Keratinocyte (primary cell): ENCODE measurements around the gene EBLN2. TPM values are rescaled to one million over a fixed set of nuclear protein-coding genes. Genes with fewer than 3 reads are reported as not detected.
A peak's percentile ranks its signal among the peaks of the same experiment; 100 is the strongest.
"Not testable (repeated sequence)": the region's sequence is repeated elsewhere in the genome, so short reads cannot be mapped to it uniquely, and the experiment has no call there.

ENCODE experiments used
- DNase-seq: peaks from one replicate; pipeline ENCODE4 v3.0.0-alpha.2; 2011; ENCODE audit warnings: low read depth, missing footprints, low spot score
- FAIRE-seq: peaks from 2 replicates; lab custom pipeline; 2011; peaks lifted over from hg19 to GRCh38; lab: Jason Lieb, UNC
- H2AFZ ChIP-seq: 2 replicates; pipeline ENCODE4 v1.6.0; 2012; ENCODE audit warnings: low read length, control low read depth, inconsistent platforms; ENCODE audit not compliant: control insufficient read depth
- H3K27ac ChIP-seq: 2 replicates; pipeline ENCODE4 v1.5.1; 2011; ENCODE audit warnings: low read length; ENCODE audit not compliant: control insufficient read depth, insufficient read depth
- H3K27me3 ChIP-seq: 3 replicates; pipeline ENCODE4 v1.6.0; 2011; ENCODE audit warnings: low read length; ENCODE audit not compliant: control insufficient read depth, insufficient read depth; ENCODE audit errors: extremely low read depth
- H3K36me3 ChIP-seq, 2 experiments: 2 replicates in 1 of 2; 3 replicates in 1 of 2; pipeline ENCODE4 v1.5.1; 2011; ENCODE audit warnings: low read length in 2 of 2, mild to moderate bottlenecking in 1 of 2; ENCODE audit not compliant: control insufficient read depth in 2 of 2, insufficient read depth in 2 of 2; ENCODE audit errors: extremely low read depth in 1 of 2
- H3K4me1 ChIP-seq: 3 replicates; pipeline ENCODE4 v1.5.1; 2011; ENCODE audit warnings: low read length; ENCODE audit not compliant: control insufficient read depth, insufficient read depth; ENCODE audit errors: extremely low read depth
- H3K4me2 ChIP-seq: 3 replicates; pipeline ENCODE4 v1.6.0; 2011; ENCODE audit warnings: low read depth, low read length; ENCODE audit not compliant: control insufficient read depth, insufficient read depth; ENCODE audit errors: extremely low read depth
- H3K4me3 ChIP-seq, 3 experiments: fragments of 200-600 bp in 1 of 3; sonication (generic) in 1 of 3; 2 replicates in 2 of 3; 3 replicates in 1 of 3; pipeline ENCODE4 v1.5.1; 2011 to 2016; ENCODE audit warnings: low read length in 3 of 3, mild to moderate bottlenecking in 3 of 3, control low read depth in 2 of 3, inconsistent platforms in 1 of 3, low read depth in 1 of 3, mixed read lengths in 1 of 3, mixed run types in 1 of 3, moderate library complexity in 1 of 3; ENCODE audit not compliant: control insufficient read depth in 2 of 3, insufficient read depth in 2 of 3; ENCODE audit errors: extremely low read depth in 1 of 3
- H3K79me2 ChIP-seq: 2 replicates; pipeline ENCODE4 v1.6.0; 2012; ENCODE audit warnings: low read length; ENCODE audit not compliant: control insufficient read depth, insufficient read depth
- H3K9ac ChIP-seq: 3 replicates; pipeline ENCODE4 v1.6.0; 2011; ENCODE audit warnings: low read length; ENCODE audit not compliant: control insufficient read depth, insufficient read depth; ENCODE audit errors: extremely low read depth
- H3K9me1 ChIP-seq: 3 replicates; pipeline ENCODE4 v1.6.0; 2011; ENCODE audit warnings: low read length; ENCODE audit not compliant: control insufficient read depth, insufficient read depth; ENCODE audit errors: extremely low read depth
- H3K9me3 ChIP-seq: 2 replicates; pipeline ENCODE4 v1.5.1; 2012; ENCODE audit warnings: low read depth, low read length; ENCODE audit not compliant: control insufficient read depth
- H4K20me1 ChIP-seq: 3 replicates; pipeline ENCODE4 v1.6.0; 2011; ENCODE audit warnings: low read length; ENCODE audit not compliant: control insufficient read depth, insufficient read depth; ENCODE audit errors: extremely low read depth
- EZH2 ChIP-seq: IDR thresholded peaks from one replicate; pipeline ENCODE4 v1.6.1; 2012; ENCODE audit warnings: inconsistent platforms, mild to moderate bottlenecking, low read length, moderate library complexity
- dilution Hi-C: fragments of 300-500 bp; cut with MboI; formaldehyde crosslinking; loops from one replicate; pipeline ENCODE4 v1.7.0; 2020; ENCODE audit warnings: low sequenced_read_pairs; ENCODE audit not compliant: extremely low pct_ligation_motif_present
- polyA plus RNA-seq, 5 experiments: library from polyadenylated mRNA; depleted of rRNA in 3 of 5; stranded (reverse) in 3 of 5; stranded (forward) in 1 of 5; unstranded in 1 of 5; fragments of >200 nt; gene quantifications; 1 replicate in 1 of 5; 2 replicates in 3 of 5; 3 replicates in 1 of 5; pipeline versions ENCODE4 v1.2.1 to v1.2.3, GENCODE V29; 2011 to 2012; ENCODE audit warnings: missing spikeins in 2 of 5, low read depth in 1 of 5, low replicate concordance in 1 of 5
- TF ChIP-seq, protein P1 (sequence below), 3 experiments: IDR thresholded peaks in 1 of 3; conservative IDR thresholded peaks in 1 of 3; optimal IDR thresholded peaks in 1 of 3; 2 replicates in 2 of 3; 3 replicates in 1 of 3; pipeline versions ENCODE3 to v1.5.1; 2011; ENCODE audit warnings: low read length in 3 of 3, mild to moderate bottlenecking in 3 of 3, moderate library complexity in 2 of 3, control low read depth in 1 of 3, inconsistent platforms in 1 of 3; ENCODE audit not compliant: insufficient read depth in 2 of 3; ENCODE audit errors: extremely low read depth in 1 of 3

The EBLN2 gene
- polyA plus RNA-seq, 1 donor (not counting 4 experiments of a cell fraction or from before 2014, with no cell fraction given) = 4.0 TPM

DNA sequence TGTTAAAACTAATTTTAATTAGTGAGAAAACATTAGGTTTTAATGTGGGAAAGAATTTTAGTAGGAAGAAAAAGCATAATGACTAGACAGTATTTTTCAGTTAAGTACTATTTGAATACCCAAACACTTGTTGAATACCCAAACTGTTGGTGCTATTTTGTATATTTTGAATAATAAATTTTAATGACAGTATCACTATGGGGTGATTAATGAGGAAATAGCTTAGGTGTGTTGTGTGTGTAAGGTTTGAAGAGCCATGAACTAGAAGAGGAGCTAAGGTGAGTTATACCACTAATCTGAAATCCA, 4.7 kb upstream of the EBLN2 start:
- no peaks in the 10 kb centered on the region for H4K20me1 ChIP-seq
- H3K4me3 ChIP-seq = no peak overlapping the region
- H3K36me3 ChIP-seq = peaks cover 0 to 3% of the 10 kb centered on the region in 2 experiments
- no peak overlapping the region for H3K9ac ChIP-seq
- no peak overlapping the region for H3K4me2 ChIP-seq
- DNase-seq (no peak), FAIRE-seq (no peak)
- no peaks in the 10 kb centered on the region for H3K27me3 ChIP-seq
- H3K4me1 ChIP-seq = peaks cover 5% of the 10 kb centered on the region
- H3K79me2 ChIP-seq = peaks cover 34% of the 10 kb centered on the region
- H2AFZ ChIP-seq = no peak overlapping the region
- no peaks in the 10 kb centered on the region for H3K9me1 ChIP-seq
- no peak overlapping the region for H3K27ac ChIP-seq
- no peak for TF ChIP-seq EZH2
- TF ChIP-seq, protein P1, sequence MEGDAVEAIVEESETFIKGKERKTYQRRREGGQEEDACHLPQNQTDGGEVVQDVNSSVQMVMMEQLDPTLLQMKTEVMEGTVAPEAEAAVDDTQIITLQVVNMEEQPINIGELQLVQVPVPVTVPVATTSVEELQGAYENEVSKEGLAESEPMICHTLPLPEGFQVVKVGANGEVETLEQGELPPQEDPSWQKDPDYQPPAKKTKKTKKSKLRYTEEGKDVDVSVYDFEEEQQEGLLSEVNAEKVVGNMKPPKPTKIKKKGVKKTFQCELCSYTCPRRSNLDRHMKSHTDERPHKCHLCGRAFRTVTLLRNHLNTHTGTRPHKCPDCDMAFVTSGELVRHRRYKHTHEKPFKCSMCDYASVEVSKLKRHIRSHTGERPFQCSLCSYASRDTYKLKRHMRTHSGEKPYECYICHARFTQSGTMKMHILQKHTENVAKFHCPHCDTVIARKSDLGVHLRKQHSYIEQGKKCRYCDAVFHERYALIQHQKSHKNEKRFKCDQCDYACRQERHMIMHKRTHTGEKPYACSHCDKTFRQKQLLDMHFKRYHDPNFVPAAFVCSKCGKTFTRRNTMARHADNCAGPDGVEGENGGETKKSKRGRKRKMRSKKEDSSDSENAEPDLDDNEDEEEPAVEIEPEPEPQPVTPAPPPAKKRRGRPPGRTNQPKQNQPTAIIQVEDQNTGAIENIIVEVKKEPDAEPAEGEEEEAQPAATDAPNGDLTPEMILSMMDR (optimal IDR thresholded peaks at IDR 0.05 in 1 of 3, IDR thresholded peaks at IDR 0.05 in 1 of 3, conservative IDR thresholded peaks at IDR 0.05 in 1 of 3; ENCODE audit: extremely low read depth in 1 of 3, insufficient read depth in 2 of 3, low read length in 3 of 3) = no peak
- no peaks in the 10 kb centered on the region for H3K9me3 ChIP-seq
- dilution Hi-C loops = no loop called here

DNA sequence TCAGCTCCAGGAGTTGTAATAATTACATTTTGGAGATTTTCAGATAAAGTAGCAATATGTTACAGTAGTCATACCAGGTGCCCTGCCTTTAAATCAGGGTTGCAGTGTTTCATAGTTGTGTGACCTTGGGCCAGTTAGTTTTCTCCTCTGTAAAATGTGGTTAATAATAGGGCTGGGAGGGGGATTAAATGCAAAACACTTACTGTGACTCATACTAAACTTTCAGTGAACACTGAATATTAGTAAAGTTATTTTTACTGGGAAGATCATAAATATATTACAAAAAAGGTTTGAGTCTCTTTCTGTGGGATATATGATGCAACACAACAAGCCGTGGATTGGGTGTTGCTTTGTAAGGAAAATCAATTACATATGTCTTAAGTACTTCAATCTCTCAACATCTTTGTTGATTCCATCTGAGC, 1.1 kb upstream of the EBLN2 start:
- Histone ChIP-seq H3K9ac (no peak overlapping the region), H3K27ac (no peak overlapping the region), H4K20me1 (no peaks in the 10 kb centered on the region), H2AFZ (no peak overlapping the region), H3K4me3 (no peak overlapping the region), H3K9me1 (no peaks in the 10 kb centered on the region), H3K9me3 (no peaks in the 10 kb centered on the region), H3K4me1 (peaks cover 5% of the 10 kb centered on the region), H3K4me2 (no peak overlapping the region), H3K79me2 (peaks cover 20% of the 10 kb centered on the region), H3K36me3 (peaks cover 12 to 16% of the 10 kb centered on the region in 2 experiments), H3K27me3 (no peaks in the 10 kb centered on the region)
- dilution Hi-C loops = no loop called here
- FAIRE-seq (no peak), DNase-seq (no peak)
- TF ChIP-seq, protein P1 (optimal IDR thresholded peaks at IDR 0.05 in 1 of 3, IDR thresholded peaks at IDR 0.05 in 1 of 3, conservative IDR thresholded peaks at IDR 0.05 in 1 of 3; ENCODE audit: extremely low read depth in 1 of 3, insufficient read depth in 2 of 3, low read length in 3 of 3) = no peak

DNA sequence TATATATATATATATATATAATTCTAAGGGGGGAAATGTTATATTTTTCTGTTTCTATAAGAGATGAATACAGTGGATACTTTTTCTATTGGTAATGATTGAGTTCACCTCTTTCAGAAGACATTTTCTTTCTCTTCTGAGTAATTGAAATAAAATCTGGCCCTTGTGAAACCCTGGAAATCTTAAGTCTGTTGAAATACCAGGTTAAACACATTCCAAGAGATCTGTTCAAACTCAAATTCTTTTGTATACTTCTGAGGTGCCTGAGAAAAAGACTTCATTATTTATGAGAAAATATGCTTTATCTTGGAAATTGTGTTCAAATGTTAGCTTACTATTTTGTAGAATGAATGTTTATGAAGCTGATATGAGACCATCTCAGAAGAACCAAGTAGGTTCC, 4.8 kb downstream of the EBLN2 start:
- H3K4me3 ChIP-seq, H3K9me3 ChIP-seq, H3K9ac ChIP-seq, H3K79me2 ChIP-seq, H3K27ac ChIP-seq, H4K20me1 ChIP-seq, dilution Hi-C loops, H3K9me1 ChIP-seq, H3K27me3 ChIP-seq, H2AFZ ChIP-seq, H3K4me2 ChIP-seq, DNase-seq, H3K4me1 ChIP-seq: not testable (repeated sequence)
- peak; percentile 48 for FAIRE-seq
- H3K36me3 ChIP-seq = peaks cover 12 to 13% of the 10 kb centered on the region in 2 experiments
